A673 (cell line): ENCODE data around the gene CD83.

ENCODE experiments used
- EZH2 ChIP-seq: fragments of 200-600 bp; sonication (generic); IDR thresholded peaks from 2 replicates; pipeline ENCODE4 v1.6.1; 2017; ENCODE audit warnings: borderline replicate concordance, low read depth, mild to moderate bottlenecking, mixed read lengths, antibody characterized with exemption, low read length; ENCODE audit not compliant: poor library complexity, severe bottlenecking
- TF ChIP-seq, protein P1 (sequence below): fragments of 300-800, 200-600 bp; sonication (generic); conservative IDR thresholded peaks from 2 replicates; pipeline ENCODE4 v1.5.1; 2017; ENCODE audit warnings: low read depth, mild to moderate bottlenecking, antibody characterized with exemption, low read length, moderate library complexity, mixed read lengths

DNA sequence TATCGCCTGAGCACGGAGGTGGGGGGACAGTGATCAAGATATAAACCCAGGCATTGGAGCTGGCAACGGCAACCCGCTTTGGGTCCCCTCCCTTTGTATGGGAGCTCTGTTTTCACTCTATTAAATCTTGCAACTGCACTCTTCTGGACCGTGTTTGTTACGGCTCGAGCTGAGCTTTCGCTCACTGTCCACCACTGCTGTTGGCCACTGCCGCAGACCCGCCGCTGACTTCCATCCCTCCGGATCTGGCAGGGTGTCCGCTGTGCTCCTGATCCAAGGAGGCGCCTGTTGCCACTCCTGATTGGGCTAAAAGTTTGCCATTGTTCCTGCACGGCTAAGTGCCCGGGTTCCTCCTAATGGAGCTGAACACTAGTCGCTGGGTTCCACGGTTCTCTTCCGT lies 48.9 kb upstream of the CD83 start:
- TF ChIP-seq, protein P1, sequence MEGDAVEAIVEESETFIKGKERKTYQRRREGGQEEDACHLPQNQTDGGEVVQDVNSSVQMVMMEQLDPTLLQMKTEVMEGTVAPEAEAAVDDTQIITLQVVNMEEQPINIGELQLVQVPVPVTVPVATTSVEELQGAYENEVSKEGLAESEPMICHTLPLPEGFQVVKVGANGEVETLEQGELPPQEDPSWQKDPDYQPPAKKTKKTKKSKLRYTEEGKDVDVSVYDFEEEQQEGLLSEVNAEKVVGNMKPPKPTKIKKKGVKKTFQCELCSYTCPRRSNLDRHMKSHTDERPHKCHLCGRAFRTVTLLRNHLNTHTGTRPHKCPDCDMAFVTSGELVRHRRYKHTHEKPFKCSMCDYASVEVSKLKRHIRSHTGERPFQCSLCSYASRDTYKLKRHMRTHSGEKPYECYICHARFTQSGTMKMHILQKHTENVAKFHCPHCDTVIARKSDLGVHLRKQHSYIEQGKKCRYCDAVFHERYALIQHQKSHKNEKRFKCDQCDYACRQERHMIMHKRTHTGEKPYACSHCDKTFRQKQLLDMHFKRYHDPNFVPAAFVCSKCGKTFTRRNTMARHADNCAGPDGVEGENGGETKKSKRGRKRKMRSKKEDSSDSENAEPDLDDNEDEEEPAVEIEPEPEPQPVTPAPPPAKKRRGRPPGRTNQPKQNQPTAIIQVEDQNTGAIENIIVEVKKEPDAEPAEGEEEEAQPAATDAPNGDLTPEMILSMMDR = no peak
- TF ChIP-seq EZH2 = no peak
